Measurements from ENCODE around the gene JARID2. TPM values are rescaled to one million over a fixed set of nuclear protein-coding genes. Genes with fewer than 3 reads are reported as not detected.

The JARID2 gene
- total RNA-seq, 1 experiment from 2014 or later = 180 TPM

DNA sequence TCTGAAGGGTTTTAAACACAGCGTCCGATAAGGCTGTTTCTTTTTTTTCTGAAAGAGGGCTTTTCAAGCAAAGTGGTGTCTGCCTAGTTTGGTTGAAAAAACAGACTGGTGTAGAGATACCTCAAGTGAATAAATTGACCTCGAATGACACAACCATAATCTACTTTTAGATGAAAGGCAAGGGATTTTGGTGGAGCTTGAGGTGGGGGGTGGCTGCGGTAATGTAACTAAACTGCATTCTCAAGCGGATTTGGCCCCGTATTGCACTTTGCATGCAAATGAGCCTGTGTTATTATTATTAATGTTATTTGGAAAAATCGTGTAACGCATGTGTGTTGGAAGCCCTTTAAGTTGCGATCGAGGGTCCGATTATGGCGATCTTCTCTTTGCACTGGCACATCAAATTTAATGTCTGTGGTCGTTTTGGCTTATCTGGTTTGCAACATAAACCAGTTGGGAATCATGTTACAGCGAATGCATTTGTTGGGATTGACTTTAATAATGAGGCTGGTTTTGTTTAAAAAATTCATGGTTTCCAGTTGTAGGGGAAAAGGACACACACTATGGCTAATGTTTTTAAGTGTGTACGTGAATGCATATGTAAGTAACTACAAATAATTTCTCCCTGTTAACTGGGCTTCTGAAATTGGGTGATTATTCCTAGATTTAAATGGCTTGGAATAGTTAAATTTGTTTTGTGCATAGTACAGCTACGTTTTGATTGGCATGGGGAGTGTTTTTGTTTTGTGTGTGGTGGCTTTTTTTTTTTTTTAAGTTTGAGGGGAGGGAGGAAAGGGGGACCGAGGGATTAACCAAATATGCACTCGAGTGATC, 1.0 kb downstream of the JARID2 start:
- ATAC-seq (no peak), DNase-seq (ENCODE audit: low spot score) (no peak)
- TF ChIP-seq ZNF423 (CRISPR knock-in tag; IDR thresholded peaks at IDR 0.05) = no peak
- no peak for TF ChIP-seq ZNF232 (CRISPR knock-in tag; IDR thresholded peaks at IDR 0.05)
- no peak for TF ChIP-seq MXD4 (CRISPR knock-in tag; IDR thresholded peaks at IDR 0.05; ENCODE audit: borderline replicate concordance)
- no peak for TF ChIP-seq JAZF1 (CRISPR knock-in tag; IDR thresholded peaks at IDR 0.05)
- 0 out of 2 replicates have a peak, but pooled peaks have one; percentile 7 for TF ChIP-seq SP1 (CRISPR knock-in tag; conservative IDR thresholded peaks at IDR 0.05)
- no peaks in the 10 kb centered on the region for H3K27me3 Mint-ChIP-seq (ENCODE audit: low read depth)
- peaks cover 29% of the 10 kb centered on the region for H3K36me3 Mint-ChIP-seq
- H3K4me1 Mint-ChIP-seq = peaks cover 54% of the 10 kb centered on the region
- peak overlapping the region; percentile 98 for H3K27ac Mint-ChIP-seq
- no peaks in the 10 kb centered on the region for H3K9me3 Mint-ChIP-seq
- ChIA-PET POLR2A (interaction anchor here (0.6 to 0.7 kb wide), 3 partner anchors 23 to 424 kb away, joined by 3 to 6 read pairs (median 3); no protein-coding TSS in a partner anchor), CTCF (interaction anchor here (0.6 to 0.7 kb wide), 2 partner anchors 198 to 209 kb away, joined by 3 read pairs; no protein-coding TSS in a partner anchor)
- peak overlapping the region; percentile 100 for H3K4me3 Mint-ChIP-seq

DNA sequence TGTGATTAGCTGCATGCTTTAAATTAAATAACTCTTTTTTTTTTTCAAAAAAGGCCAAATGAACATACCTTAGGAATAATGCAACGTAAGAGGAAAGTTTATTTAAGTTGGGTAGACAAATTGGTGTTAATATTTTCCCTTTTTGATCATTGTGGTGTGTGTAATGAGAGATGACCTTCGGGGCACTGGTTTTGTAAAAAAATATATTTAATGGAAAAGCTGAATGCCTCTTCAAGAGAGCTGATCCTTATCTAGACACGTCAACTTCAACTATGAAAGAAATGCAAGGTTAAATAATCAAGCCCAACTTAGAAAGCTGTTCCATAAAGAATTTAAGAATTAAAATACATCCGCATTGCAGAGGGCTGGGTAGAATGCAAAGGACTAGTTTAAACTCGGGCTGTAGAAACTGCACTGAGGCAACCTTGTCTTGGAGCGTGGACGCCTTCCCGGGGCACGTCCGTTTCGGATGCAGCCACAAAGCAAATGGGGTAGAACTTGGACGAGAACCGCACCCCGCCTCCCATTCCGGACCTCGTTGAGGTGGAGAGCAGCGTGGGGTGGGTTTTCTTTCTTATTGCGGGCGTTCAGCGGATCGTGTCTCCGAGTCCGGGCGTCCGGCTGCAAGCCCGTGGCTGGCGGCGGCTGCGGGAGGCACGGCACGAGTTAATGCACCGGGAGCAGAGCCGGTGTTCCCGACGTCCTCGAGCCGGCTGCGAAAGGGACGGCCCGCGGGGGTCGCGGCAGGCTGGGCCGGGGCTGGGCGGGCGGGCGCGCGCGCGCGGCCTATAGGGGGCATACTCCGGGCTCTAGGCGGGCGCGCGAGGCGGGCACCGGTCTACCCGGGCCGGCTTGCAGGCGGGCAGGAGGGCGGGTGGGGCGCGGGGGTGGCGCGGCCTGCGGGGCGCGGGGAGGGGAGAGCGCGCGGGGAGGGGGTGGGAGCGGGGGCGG, 1.9 kb downstream of the JARID2 start:
- ChIA-PET POLR2A (interaction anchor here (0.6 to 0.7 kb wide), 3 partner anchors 23 to 425 kb away, joined by 3 to 6 read pairs (median 3); no protein-coding TSS in a partner anchor), CTCF (interaction anchor here (0.6 to 0.9 kb wide), 4 partner anchors 21 to 210 kb away, joined by 3 to 5 read pairs (median 3); no protein-coding TSS in a partner anchor)
- DNase-seq (ENCODE audit: low spot score) (peak; percentile 55), ATAC-seq (no peak)
- peaks cover 29% of the 10 kb centered on the region for H3K36me3 Mint-ChIP-seq
- peak overlapping the region; percentile 100 for H3K4me3 Mint-ChIP-seq
- peaks cover 54% of the 10 kb centered on the region for H3K4me1 Mint-ChIP-seq
- H3K27ac Mint-ChIP-seq = peak overlapping the region; percentile 98
- peak; percentile 77; the same call in 1 of the 2 replicates for TF ChIP-seq JUN (CRISPR knock-in tag; IDR thresholded peaks at IDR 0.05)
- TF ChIP-seq GABPB1 (CRISPR knock-in tag; IDR thresholded peaks at IDR 0.05) = 0 out of 2 replicates have a peak, but pooled peaks have one; percentile 27
- TF ChIP-seq, protein P1, sequence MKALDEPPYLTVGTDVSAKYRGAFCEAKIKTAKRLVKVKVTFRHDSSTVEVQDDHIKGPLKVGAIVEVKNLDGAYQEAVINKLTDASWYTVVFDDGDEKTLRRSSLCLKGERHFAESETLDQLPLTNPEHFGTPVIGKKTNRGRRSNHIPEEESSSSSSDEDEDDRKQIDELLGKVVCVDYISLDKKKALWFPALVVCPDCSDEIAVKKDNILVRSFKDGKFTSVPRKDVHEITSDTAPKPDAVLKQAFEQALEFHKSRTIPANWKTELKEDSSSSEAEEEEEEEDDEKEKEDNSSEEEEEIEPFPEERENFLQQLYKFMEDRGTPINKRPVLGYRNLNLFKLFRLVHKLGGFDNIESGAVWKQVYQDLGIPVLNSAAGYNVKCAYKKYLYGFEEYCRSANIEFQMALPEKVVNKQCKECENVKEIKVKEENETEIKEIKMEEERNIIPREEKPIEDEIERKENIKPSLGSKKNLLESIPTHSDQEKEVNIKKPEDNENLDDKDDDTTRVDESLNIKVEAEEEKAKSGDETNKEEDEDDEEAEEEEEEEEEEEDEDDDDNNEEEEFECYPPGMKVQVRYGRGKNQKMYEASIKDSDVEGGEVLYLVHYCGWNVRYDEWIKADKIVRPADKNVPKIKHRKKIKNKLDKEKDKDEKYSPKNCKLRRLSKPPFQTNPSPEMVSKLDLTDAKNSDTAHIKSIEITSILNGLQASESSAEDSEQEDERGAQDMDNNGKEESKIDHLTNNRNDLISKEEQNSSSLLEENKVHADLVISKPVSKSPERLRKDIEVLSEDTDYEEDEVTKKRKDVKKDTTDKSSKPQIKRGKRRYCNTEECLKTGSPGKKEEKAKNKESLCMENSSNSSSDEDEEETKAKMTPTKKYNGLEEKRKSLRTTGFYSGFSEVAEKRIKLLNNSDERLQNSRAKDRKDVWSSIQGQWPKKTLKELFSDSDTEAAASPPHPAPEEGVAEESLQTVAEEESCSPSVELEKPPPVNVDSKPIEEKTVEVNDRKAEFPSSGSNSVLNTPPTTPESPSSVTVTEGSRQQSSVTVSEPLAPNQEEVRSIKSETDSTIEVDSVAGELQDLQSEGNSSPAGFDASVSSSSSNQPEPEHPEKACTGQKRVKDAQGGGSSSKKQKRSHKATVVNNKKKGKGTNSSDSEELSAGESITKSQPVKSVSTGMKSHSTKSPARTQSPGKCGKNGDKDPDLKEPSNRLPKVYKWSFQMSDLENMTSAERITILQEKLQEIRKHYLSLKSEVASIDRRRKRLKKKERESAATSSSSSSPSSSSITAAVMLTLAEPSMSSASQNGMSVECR (CRISPR knock-in tag; IDR thresholded peaks at IDR 0.05; ENCODE audit: borderline replicate concordance) = 0 out of 2 replicates have a peak, but pooled peaks have one; percentile 58
- TF ChIP-seq ZNF219 (CRISPR knock-in tag; IDR thresholded peaks at IDR 0.05; ENCODE audit: borderline replicate concordance) = 0 out of 2 replicates have a peak, but pooled peaks have one; percentile 40
- TF ChIP-seq HMGA2 (CRISPR knock-in tag; IDR thresholded peaks at IDR 0.05) = no peak
- TF ChIP-seq TEAD4 (CRISPR knock-in tag; IDR thresholded peaks at IDR 0.05) = peak; percentile 18; the same call in 1 of the 2 replicates
- no peaks in the 10 kb centered on the region for H3K27me3 Mint-ChIP-seq (ENCODE audit: low read depth)
- no peaks in the 10 kb centered on the region for H3K9me3 Mint-ChIP-seq

DNA sequence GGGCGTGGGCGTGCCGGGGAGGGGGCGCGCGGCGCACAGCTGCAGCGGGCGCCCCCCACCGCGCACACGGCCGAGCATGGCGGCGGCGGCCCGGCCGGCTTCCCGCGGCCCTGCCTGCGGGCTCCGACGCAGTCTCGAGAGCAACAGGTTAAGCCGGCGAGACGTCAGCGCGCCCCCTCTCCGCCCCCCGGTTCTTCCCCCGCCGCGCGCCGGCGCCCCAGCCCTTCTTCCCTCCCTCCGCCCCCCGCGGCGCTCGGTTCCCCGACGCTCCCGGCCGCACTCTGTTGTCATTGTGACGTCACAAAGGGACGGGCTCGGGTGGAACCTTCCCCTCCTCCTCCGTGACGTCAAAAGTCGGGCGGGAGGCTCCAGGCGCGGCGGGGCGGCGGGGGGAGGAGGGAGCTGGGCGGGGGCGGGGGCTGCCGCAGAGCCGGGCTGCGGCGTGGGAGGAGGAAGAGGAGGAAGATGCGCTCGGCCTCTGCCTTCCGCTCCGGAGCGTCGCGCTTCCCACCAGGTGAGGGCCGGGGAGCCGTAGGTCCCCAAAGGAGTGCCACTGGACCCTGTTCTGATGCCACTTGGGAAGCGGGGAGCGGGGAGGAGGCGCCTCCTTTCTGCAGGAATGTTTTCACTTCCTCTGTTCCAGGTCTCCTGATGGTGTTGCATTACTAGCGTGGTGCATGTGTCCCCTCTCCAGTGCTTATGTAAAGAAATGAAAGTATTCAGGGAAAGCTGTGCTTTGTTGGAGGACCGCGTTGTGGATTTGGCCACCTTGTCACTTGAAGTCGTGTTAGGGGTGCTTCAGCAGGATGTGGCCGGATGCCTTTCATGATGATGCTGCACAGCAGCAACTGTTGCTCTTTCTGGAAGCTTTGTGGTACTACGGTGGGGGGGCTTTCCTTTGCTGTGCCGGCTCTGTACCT, 2.8 kb downstream of the JARID2 start:
- Mint-ChIP-seq H3K27ac (peak overlapping the region; percentile 95), H3K36me3 (peaks cover 33% of the 10 kb centered on the region), H3K9me3 (no peaks in the 10 kb centered on the region), H3K4me1 (peaks cover 54% of the 10 kb centered on the region), H3K27me3 (ENCODE audit: low read depth) (no peaks in the 10 kb centered on the region), H3K4me3 (peak overlapping the region; percentile 86)
- ChIA-PET POLR2A (no interaction called here), CTCF (interaction anchor here (0.6 to 1.1 kb wide), 5 partner anchors 16 to 212 kb away, joined by 3 to 5 read pairs (median 3); no protein-coding TSS in a partner anchor)
- peak; percentile 89 for DNase-seq (ENCODE audit: low spot score)
- peak; percentile 7 for ATAC-seq
- TF ChIP-seq, protein P2, sequence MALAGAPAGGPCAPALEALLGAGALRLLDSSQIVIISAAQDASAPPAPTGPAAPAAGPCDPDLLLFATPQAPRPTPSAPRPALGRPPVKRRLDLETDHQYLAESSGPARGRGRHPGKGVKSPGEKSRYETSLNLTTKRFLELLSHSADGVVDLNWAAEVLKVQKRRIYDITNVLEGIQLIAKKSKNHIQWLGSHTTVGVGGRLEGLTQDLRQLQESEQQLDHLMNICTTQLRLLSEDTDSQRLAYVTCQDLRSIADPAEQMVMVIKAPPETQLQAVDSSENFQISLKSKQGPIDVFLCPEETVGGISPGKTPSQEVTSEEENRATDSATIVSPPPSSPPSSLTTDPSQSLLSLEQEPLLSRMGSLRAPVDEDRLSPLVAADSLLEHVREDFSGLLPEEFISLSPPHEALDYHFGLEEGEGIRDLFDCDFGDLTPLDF (CRISPR knock-in tag; IDR thresholded peaks at IDR 0.05) = no peak
- TF ChIP-seq KAT7 (CRISPR knock-in tag; IDR thresholded peaks at IDR 0.05; ENCODE audit: borderline replicate concordance) = 0 out of 2 replicates have a peak, but pooled peaks have one; percentile 49
- TF ChIP-seq, protein P3, sequence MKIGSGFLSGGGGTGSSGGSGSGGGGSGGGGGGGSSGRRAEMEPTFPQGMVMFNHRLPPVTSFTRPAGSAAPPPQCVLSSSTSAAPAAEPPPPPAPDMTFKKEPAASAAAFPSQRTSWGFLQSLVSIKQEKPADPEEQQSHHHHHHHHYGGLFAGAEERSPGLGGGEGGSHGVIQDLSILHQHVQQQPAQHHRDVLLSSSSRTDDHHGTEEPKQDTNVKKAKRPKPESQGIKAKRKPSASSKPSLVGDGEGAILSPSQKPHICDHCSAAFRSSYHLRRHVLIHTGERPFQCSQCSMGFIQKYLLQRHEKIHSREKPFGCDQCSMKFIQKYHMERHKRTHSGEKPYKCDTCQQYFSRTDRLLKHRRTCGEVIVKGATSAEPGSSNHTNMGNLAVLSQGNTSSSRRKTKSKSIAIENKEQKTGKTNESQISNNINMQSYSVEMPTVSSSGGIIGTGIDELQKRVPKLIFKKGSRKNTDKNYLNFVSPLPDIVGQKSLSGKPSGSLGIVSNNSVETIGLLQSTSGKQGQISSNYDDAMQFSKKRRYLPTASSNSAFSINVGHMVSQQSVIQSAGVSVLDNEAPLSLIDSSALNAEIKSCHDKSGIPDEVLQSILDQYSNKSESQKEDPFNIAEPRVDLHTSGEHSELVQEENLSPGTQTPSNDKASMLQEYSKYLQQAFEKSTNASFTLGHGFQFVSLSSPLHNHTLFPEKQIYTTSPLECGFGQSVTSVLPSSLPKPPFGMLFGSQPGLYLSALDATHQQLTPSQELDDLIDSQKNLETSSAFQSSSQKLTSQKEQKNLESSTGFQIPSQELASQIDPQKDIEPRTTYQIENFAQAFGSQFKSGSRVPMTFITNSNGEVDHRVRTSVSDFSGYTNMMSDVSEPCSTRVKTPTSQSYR (CRISPR knock-in tag; IDR thresholded peaks at IDR 0.05) = no peak; the same call in 1 of the 2 replicates
- TF ChIP-seq FOXK1 (CRISPR knock-in tag; IDR thresholded peaks at IDR 0.05) = peak; percentile 87
- TF ChIP-seq, protein P4, sequence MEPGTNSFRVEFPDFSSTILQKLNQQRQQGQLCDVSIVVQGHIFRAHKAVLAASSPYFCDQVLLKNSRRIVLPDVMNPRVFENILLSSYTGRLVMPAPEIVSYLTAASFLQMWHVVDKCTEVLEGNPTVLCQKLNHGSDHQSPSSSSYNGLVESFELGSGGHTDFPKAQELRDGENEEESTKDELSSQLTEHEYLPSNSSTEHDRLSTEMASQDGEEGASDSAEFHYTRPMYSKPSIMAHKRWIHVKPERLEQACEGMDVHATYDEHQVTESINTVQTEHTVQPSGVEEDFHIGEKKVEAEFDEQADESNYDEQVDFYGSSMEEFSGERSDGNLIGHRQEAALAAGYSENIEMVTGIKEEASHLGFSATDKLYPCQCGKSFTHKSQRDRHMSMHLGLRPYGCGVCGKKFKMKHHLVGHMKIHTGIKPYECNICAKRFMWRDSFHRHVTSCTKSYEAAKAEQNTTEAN (CRISPR knock-in tag; IDR thresholded peaks at IDR 0.05) = no peak

All from WTC11 (cell line).